Naive B cell (primary cell): ENCODE data around the gene HSFX1. TPM values are rescaled to one million over a fixed set of nuclear protein-coding genes. Genes with fewer than 3 reads are reported as not detected.

Experiments used
- polyA plus RNA-seq, 6 donors: library from polyadenylated mRNA; unstranded; fragments of 300-500 nt; fragmentation: Illumina TruSeq; gene quantifications; one replicate each; pipeline ENCODE4 v1.2.3, GENCODE V29; 2021; ENCODE audit warnings: low read depth in 6 of 6

Gene HSFX1
- polyA plus RNA-seq, 6 donors from 2014 or later, result 0.24 to 0.32 TPM; not detected in 4

Other genes starting within 250 kb of the HSFX1 start
- gene EOLA1, start 233.1 kb upstream of the HSFX1 start, polyA plus RNA-seq, result 10 to 100 TPM; 10.6 to 27.8 (median 23.2) TPM
- gene HSFX3, start 224.1 kb upstream of the HSFX1 start, polyA plus RNA-seq, result not detected
- gene MAGEA9B, start 186.6 kb upstream of the HSFX1 start, polyA plus RNA-seq, result not detected
- under 1 TPM in 3 of 6 donors, not detected in 3; 0.18 to 0.72 (median 0.30) TPM for gene HSFX2, start 178.8 kb upstream of the HSFX1 start, polyA plus RNA-seq
- gene TMEM185A, start 142.3 kb upstream of the HSFX1 start, polyA plus RNA-seq, result 10 to 100 TPM in 5 of 6 donors, 1 to 10 TPM in 1; 9.1 to 23.7 (median 16.7) TPM
- not detected for gene MAGEA11, start 62.0 kb upstream of the HSFX1 start, polyA plus RNA-seq
- not detected for gene MAGEA9, start 7.9 kb downstream of the HSFX1 start, polyA plus RNA-seq
- gene MAGEA8, start 107.1 kb downstream of the HSFX1 start, polyA plus RNA-seq, result under 1 TPM in 1 of 6 donors, not detected in 5; 0.16 TPM
- gene HSFX4, start 155.5 kb downstream of the HSFX1 start, polyA plus RNA-seq, result not detected
- gene EOLA2, start 164.4 kb downstream of the HSFX1 start, polyA plus RNA-seq, result 10 to 100 TPM; 10.9 to 34.8 (median 24.4) TPM